ENCODE results near the gene IL26. TPM values are rescaled to one million over a fixed set of nuclear protein-coding genes. Genes with fewer than 3 reads are reported as not detected.

The IL26 gene
- total and polyA plus RNA-seq, 2 donors (not counting 3 experiments of a cell fraction or from before 2014, with no cell fraction given) = not detected

DNA sequence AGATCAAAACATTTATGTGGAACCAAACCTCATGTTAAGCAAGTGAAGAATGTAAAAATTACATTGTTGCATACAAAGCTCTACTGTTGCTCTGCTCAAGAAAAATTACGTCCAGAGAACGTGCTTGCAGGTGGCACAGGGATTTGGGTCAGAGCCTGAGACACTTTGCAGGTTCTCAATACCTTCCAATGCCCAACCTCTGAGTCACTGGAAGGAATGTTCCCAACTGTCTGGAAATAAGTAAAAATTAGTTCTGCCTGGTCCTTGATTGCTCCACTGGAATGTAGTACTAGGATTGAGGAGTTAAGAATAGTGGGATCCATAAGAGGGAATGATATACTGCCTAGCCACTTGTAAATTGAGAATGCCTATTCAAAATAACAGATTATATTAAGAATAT, 63.2 kb downstream of the IL26 start:
- Histone ChIP-seq H3K27me3 (ENCODE audit: control insufficient read depth in 2 of 2, insufficient read depth in 2 of 2, low read length in 2 of 2) (no peaks in the 10 kb centered on the region), H3K4me1 (ENCODE audit: control insufficient read depth, extremely low read depth, insufficient read depth, low read length) (no peaks in the 10 kb centered on the region), H3K9me1 (replicated peaks; ENCODE audit: control insufficient read depth, extremely low read depth, insufficient read depth, low read length) (no peaks in the 10 kb centered on the region), H3K36me3 (ENCODE audit: control insufficient read depth in 2 of 2, extremely low read depth in 1 of 2, insufficient read depth in 2 of 2, low read length in 2 of 2) (no peaks in the 10 kb centered on the region), H3K4me2 (ENCODE audit: insufficient read depth, low read length) (no peak overlapping the region), H3K9me3 (replicated peaks; ENCODE audit: control insufficient read depth, insufficient read depth, low read length) (no peaks in the 10 kb centered on the region), H3K79me2 (ENCODE audit: control insufficient read depth, insufficient read depth, low read length) (no peaks in the 10 kb centered on the region), H3K4me3 (replicated peaks in 1 of 3; ENCODE audit: insufficient read depth in 1 of 3, low read depth in 1 of 3, low read length in 3 of 3) (no peak overlapping the region), H4K20me1 (replicated peaks; ENCODE audit: control insufficient read depth, extremely low read depth, insufficient read depth, low read length) (no peaks in the 10 kb centered on the region), H3K27ac (ENCODE audit: insufficient read depth, low read depth, low read length) (no peak overlapping the region), H2AFZ (ENCODE audit: low read depth, low read length) (no peak overlapping the region), H3K9ac (replicated peaks; ENCODE audit: extremely low read depth, insufficient read depth, low read length) (no peak overlapping the region)
- ChIA-PET CTCF (no interaction called here), POLR2A (no interaction called here)
- dilution Hi-C loops (cut with MboI; ENCODE audit: extremely low pct_ligation_motif_present, low sequenced_read_pairs) = no loop called here
- DNase-seq (ENCODE audit: low read depth, low spot score) (no peak), FAIRE-seq (no peak)
- TF ChIP-seq POLR2AphosphoS5 (IDR thresholded peaks at IDR 0.05; ENCODE audit: insufficient read depth, low read depth, low read length) (no peak), GATA2 (IDR thresholded peaks at IDR 0.05; ENCODE audit: insufficient read depth, insufficient read length, low read depth, low read length) (no peak), JUN (IDR thresholded peaks at IDR 0.05; ENCODE audit: borderline replicate concordance, insufficient read depth, insufficient read length, low read depth) (no peak), POLR2A (IDR thresholded peaks at IDR 0.05; ENCODE audit: low read depth, low read length) (no peak), FOS (IDR thresholded peaks at IDR 0.05; ENCODE audit: borderline replicate concordance, insufficient read depth, low read length) (no peak)
- TF ChIP-seq, protein P1, sequence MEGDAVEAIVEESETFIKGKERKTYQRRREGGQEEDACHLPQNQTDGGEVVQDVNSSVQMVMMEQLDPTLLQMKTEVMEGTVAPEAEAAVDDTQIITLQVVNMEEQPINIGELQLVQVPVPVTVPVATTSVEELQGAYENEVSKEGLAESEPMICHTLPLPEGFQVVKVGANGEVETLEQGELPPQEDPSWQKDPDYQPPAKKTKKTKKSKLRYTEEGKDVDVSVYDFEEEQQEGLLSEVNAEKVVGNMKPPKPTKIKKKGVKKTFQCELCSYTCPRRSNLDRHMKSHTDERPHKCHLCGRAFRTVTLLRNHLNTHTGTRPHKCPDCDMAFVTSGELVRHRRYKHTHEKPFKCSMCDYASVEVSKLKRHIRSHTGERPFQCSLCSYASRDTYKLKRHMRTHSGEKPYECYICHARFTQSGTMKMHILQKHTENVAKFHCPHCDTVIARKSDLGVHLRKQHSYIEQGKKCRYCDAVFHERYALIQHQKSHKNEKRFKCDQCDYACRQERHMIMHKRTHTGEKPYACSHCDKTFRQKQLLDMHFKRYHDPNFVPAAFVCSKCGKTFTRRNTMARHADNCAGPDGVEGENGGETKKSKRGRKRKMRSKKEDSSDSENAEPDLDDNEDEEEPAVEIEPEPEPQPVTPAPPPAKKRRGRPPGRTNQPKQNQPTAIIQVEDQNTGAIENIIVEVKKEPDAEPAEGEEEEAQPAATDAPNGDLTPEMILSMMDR (IDR thresholded peaks at IDR 0.05; ENCODE audit: extremely low read depth in 1 of 2, insufficient read depth in 1 of 2, low read depth in 1 of 2, low read length in 2 of 2) = no peak
- TF ChIP-seq, protein P2, sequence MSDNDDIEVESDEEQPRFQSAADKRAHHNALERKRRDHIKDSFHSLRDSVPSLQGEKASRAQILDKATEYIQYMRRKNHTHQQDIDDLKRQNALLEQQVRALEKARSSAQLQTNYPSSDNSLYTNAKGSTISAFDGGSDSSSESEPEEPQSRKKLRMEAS (IDR thresholded peaks at IDR 0.05; ENCODE audit: insufficient read depth, insufficient read length) = no peak
- intact Hi-C loops (cut with micrococcal nuclease) = no loop called here
- no TSS peak for BruUV-seq (replicated peaks)
